Mesodermal cell (in vitro differentiated cells): Measurements from ENCODE around the gene PNMA6E.

Experiments used
- H3K27ac ChIP-seq: 2 replicates; pipeline ENCODE4 v1.7.0; 2013; ENCODE audit warnings: mild to moderate bottlenecking, low read depth, low read length, moderate library complexity; ENCODE audit not compliant: severe bottlenecking
- H3K36me3 ChIP-seq: 2 replicates; pipeline ENCODE4 v1.7.1; 2013; ENCODE audit warnings: mild to moderate bottlenecking, low read length, moderate library complexity; ENCODE audit not compliant: control insufficient read depth, insufficient read depth
- H3K4me1 ChIP-seq: one replicate; pipeline ENCODE4 v1.7.1; 2013; ENCODE audit warnings: mild to moderate bottlenecking, low read length; ENCODE audit not compliant: insufficient read depth, control insufficient read depth, poor library complexity, severe bottlenecking
- H3K4me3 ChIP-seq: 2 replicates; pipeline ENCODE4 v1.7.0; 2013; ENCODE audit warnings: low read length, control low read depth, mild to moderate bottlenecking; ENCODE audit not compliant: insufficient read depth, poor library complexity, severe bottlenecking; ENCODE audit errors: extremely low read depth
- H3K9me3 ChIP-seq: 2 replicates; pipeline ENCODE4 v1.7.1; 2013; ENCODE audit warnings: mild to moderate bottlenecking, low read length, moderate library complexity; ENCODE audit not compliant: control insufficient read depth
- WGBS, 2 experiments: methylation state at CpG; one replicate each; pipeline ENCODE4 v1.1.5; 2013; ENCODE audit warnings: missing lambda C conversion rate in 2 of 2; ENCODE audit not compliant: insufficient coverage in 2 of 2; 5-methylcytosine and 5-hydroxymethylcytosine counted together

Gene PNMA6E

GRCh38 chrX:153434801-153435200 is 33.7 kb upstream of the PNMA6E start:
- Histone ChIP-seq H3K36me3 (no peaks in the 10 kb centered on the region), H3K4me3 (no peak overlapping the region), H3K27ac (no peak overlapping the region), H3K4me1 (no peaks in the 10 kb centered on the region), H3K9me3 (no peaks in the 10 kb centered on the region)
- 89 to 90% methylated on average over 2 to 4 of the region's 8 CpGs for WGBS, 2 experiments

DNA sequence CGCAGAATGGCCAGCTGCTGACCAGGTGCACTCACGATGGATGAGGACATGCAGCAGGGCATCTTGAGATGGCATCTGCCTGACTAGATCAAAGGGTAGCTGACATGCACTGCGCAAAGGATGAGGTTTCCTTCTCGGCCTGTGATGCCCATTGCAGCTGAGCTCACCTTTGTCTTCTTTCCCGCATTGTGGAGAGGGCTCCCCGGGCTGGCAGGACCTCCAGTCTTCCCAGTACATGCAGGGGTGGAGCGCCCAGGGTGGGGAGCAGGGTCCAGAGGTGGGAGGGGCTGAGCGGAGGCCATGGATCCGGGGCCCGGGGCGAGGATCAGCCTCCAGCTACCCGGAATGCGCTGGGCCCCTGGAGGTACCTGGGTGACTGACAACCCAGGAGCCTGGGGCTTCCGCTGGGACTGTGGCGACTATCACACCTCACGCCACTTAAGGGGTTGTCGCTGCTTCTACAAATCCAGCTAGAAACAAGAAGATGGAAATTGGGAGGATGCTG is 32.7 kb upstream of the PNMA6E start:
- no peaks in the 10 kb centered on the region for H3K9me3 ChIP-seq
- no peak overlapping the region for H3K27ac ChIP-seq
- WGBS, 2 experiments, result 86 to 94% methylated on average over 8 to 9 of the region's 17 CpGs
- H3K36me3 ChIP-seq, result no peaks in the 10 kb centered on the region
- no peaks in the 10 kb centered on the region for H3K4me1 ChIP-seq
- no peak overlapping the region for H3K4me3 ChIP-seq

GRCh38 chrX:153433161-153433680 is 32.1 kb upstream of the PNMA6E start:
- Histone ChIP-seq H3K36me3 (no peaks in the 10 kb centered on the region), H3K27ac (no peak overlapping the region), H3K4me3 (no peak overlapping the region), H3K9me3 (no peaks in the 10 kb centered on the region), H3K4me1 (no peaks in the 10 kb centered on the region)
- 48 to 76% methylated on average over 3 to 5 of the region's 12 CpGs for WGBS, 2 experiments

DNA sequence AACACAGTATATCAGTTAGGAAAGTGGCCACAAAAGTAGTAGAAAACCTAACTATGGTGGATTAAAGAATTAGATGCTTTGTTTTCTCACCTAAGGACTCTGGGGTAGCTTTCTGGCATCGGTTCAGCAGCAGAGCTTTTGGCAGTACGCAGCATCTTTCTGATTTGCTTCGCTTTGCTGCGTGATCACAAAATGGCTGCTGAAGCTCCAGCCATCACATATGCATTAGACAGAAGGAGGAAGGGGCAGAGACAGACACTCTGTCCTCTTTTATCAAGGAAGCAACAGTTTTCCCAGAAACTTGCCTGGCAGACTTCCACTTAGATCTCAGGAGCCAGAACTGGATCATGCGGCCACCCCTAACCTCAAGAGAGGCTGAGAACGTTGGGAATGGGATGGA is 29.6 kb upstream of the PNMA6E start:
- WGBS, 2 experiments, result 89% methylated on average over 4 of the region's 6 CpGs; no CpG with 5 or more reads in 1 of the 2 experiments
- no peaks in the 10 kb centered on the region for H3K9me3 ChIP-seq
- H3K4me1 ChIP-seq, result no peaks in the 10 kb centered on the region
- H3K27ac ChIP-seq, result no peak overlapping the region
- no peaks in the 10 kb centered on the region for H3K36me3 ChIP-seq
- H3K4me3 ChIP-seq, result no peak overlapping the region

DNA sequence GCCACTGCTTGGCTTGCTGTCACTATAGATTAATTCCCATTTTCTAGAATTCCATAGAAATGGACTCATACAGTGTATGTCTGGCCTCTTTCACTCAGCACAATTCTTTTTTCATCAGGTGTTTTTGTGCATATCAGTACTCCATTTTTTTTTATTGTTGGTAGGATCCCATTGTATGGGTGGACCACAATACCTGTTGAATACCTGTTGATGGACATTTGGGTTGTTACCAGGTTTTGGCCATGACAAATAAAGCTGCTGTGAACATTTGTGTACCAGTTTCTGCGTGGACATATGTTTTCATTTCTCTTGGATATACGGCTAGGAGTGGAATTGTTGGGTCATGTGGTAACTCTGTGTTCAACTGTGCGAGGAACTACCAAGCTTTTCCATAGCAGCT is 25.1 kb upstream of the PNMA6E start:
- H3K9me3 ChIP-seq, result no peaks in the 10 kb centered on the region
- 86% methylated on average over 1 of the region's 3 CpGs; no CpG with 5 or more reads in 1 of the 2 experiments for WGBS, 2 experiments
- no peaks in the 10 kb centered on the region for H3K4me1 ChIP-seq
- H3K36me3 ChIP-seq, result no peaks in the 10 kb centered on the region
- H3K27ac ChIP-seq, result no peak overlapping the region
- no peak overlapping the region for H3K4me3 ChIP-seq

DNA sequence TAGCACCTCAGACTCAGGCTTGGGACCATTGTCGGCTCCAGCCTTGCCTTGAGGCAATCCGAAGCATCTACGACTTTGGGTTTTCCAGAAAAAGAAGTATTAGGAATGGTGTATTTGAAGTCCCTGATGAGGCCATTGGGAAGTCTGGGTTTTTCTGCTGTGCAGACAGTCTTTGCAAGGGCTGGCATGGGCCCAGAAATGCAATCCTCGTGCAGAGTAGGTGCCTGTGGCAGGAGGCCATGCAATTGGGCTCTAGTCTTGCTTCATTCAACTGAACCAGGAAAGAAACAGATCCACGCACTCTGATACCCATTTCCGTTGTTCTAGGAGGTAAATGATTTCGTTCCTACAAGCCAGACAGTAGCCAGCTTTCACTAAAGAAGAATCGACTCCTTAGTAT is 22.5 kb upstream of the PNMA6E start:
- 81 to 84% methylated on average over 3 to 5 of the region's 8 CpGs for whole genome bisulfite sequencing, 2 experiments
- no peaks in the 10 kb centered on the region for H3K4me1 ChIP-seq
- H3K9me3 ChIP-seq, result no peaks in the 10 kb centered on the region
- H3K27ac ChIP-seq, result no peak overlapping the region
- H3K4me3 ChIP-seq, result no peak overlapping the region
- H3K36me3 ChIP-seq, result no peaks in the 10 kb centered on the region

GRCh38 chrX:153421856-153422255 is 20.7 kb upstream of the PNMA6E start:
- no peaks in the 10 kb centered on the region for H3K9me3 ChIP-seq
- no peaks in the 10 kb centered on the region for H3K4me1 ChIP-seq
- WGBS, 2 experiments, result 89 to 91% methylated on average over 12 of the region's 18 CpGs
- H3K27ac ChIP-seq, result no peak overlapping the region
- H3K4me3 ChIP-seq, result no peak overlapping the region
- H3K36me3 ChIP-seq, result no peaks in the 10 kb centered on the region

DNA sequence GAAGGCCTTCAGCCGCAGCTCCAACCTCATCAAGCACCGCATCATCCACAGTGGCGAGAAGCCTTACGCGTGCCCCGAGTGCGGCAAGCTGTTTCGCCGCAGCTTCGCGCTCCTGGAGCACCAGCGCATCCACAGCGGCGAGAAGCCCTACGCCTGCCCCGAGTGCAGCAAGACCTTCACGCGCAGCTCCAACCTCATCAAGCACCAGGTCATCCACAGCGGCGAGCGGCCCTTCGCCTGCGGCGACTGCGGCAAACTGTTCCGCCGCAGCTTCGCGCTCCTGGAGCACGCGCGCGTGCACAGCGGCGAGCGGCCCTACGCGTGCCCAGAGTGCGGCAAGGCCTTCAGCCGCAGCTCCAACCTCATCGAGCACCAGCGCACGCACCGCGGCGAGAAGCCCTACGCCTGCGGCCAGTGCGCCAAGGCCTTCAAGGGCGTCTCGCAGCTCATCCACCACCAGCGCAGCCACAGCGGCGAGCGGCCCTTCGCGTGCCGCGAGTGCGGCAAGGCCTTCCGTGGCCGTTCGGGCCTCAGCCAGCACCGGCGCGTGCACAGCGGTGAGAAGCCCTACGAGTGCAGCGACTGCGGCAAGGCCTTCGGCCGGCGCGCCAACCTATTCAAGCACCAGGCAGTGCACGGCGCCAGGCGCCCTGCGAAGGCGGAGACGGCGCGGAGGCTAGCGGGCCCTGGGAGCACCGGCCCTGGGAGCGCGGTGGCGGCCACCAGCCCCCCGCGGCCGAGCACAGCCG is 19.9 kb upstream of the PNMA6E start:
- Histone ChIP-seq H3K4me1 (no peaks in the 10 kb centered on the region), H3K36me3 (no peaks in the 10 kb centered on the region), H3K4me3 (no peak overlapping the region), H3K27ac (no peak overlapping the region), H3K9me3 (no peaks in the 10 kb centered on the region)
- 95 to 98% methylated on average over 47 to 70 of the region's 91 CpGs for WGBS, 2 experiments

DNA sequence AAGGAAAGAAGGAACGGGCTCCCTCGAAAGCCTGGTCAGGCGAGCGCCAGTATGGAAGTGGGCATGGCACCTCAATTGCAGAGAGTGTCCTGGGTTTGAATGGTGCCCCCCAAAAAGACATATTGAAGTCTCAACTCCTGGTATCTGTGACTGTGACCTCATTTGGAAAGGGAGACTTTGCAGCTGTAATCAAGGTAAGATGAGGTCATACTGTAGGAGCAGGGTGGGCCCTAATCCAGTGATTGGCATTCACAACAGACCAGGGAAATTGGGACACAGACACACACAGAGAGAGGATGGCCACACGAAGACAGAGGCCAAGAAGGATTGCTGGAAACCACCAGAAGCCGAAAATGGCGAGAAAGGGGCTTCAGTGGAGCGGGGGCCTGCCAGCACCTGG is 16.5 kb upstream of the PNMA6E start:
- Histone ChIP-seq H3K9me3 (no peaks in the 10 kb centered on the region), H3K4me3 (no peak overlapping the region), H3K36me3 (no peaks in the 10 kb centered on the region), H3K27ac (no peak overlapping the region), H3K4me1 (no peaks in the 10 kb centered on the region)
- 94 to 100% methylated on average over 5 of the region's 8 CpGs for WGBS, 2 experiments

- H3K9me3 ChIP-seq, result no peaks in the 10 kb centered on the region
- H3K4me3 ChIP-seq, result no peak overlapping the region
- H3K4me1 ChIP-seq, result no peaks in the 10 kb centered on the region
- H3K36me3 ChIP-seq, result no peaks in the 10 kb centered on the region
- no peak overlapping the region for H3K27ac ChIP-seq
- 74 to 81% methylated on average over 3 to 4 of the region's 12 CpGs for WGBS, 2 experiments
These were observed 15.8 kb upstream of the PNMA6E start for GRCh38 chrX:153416781-153417450.
